AG20443 (cell line): ENCODE measurements around the gene TMEM59.
A peak's percentile ranks its signal among the peaks of the same experiment; 100 is the strongest.

Experiments
- DNase-seq: peaks from one replicate; pipeline ENCODE4 v3.0.0; 2012; ENCODE audit warnings: low spot score, mixed read lengths

TMEM59 gene

GRCh38 chr1:53984726-53985125 is 68.3 kb downstream of the TMEM59 start:
- no peak for DNase-seq

GRCh38 chr1:53982763-53983104 is 70.3 kb downstream of the TMEM59 start:
- no peak for DNase-seq

GRCh38 chr1:53982034-53982762 is 70.8 kb downstream of the TMEM59 start:
- peak; percentile 83 for DNase-seq

GRCh38 chr1:53981220-53981619 is 71.8 kb downstream of the TMEM59 start:
- no peak for DNase-seq

- no peak for DNase-seq
Measured at GRCh38 chr1:53979712-53980450, 73.1 kb downstream of the TMEM59 start.
